ENCODE measurements around the gene KCNIP1.
A peak's percentile ranks its signal among the peaks of the same experiment; 100 is the strongest.

KCNIP1 gene

GRCh38 chr5:170622933-170623332 lies 119.1 kb downstream of the KCNIP1 start:
- FAIRE-seq = no peak

GRCh38 chr5:170623576-170624181 lies 119.9 kb downstream of the KCNIP1 start:
- FAIRE-seq = peak; percentile 79
- DNase-seq (ENCODE audit: insufficient read length, low spot score) = peak; percentile 54

More at GRCh38 chr5:170622933-170623332, 119.1 kb downstream of the KCNIP1 start:
- no peak for DNase-seq (ENCODE audit: insufficient read length, low spot score)

GRCh38 chr5:170625221-170626165 lies 121.7 kb downstream of the KCNIP1 start:
- no peak for DNase-seq (ENCODE audit: insufficient read length, low spot score)

GRCh38 chr5:170626507-170627150 lies 122.8 kb downstream of the KCNIP1 start:
- no peak for DNase-seq (ENCODE audit: insufficient read length, low spot score)
- FAIRE-seq = no peak

More at GRCh38 chr5:170625221-170626165, 121.7 kb downstream of the KCNIP1 start:
- FAIRE-seq = no peak

GRCh38 chr5:170627271-170627670 lies 123.5 kb downstream of the KCNIP1 start:
- FAIRE-seq (no peak), DNase-seq (ENCODE audit: insufficient read length, low spot score) (no peak)

- no peak for DNase-seq (ENCODE audit: insufficient read length, low spot score)
- no peak for FAIRE-seq
Observed at GRCh38 chr5:170628028-170628427, 124.2 kb downstream of the KCNIP1 start.

GRCh38 chr5:170628691-170629565 lies 125.1 kb downstream of the KCNIP1 start:
- no peak for FAIRE-seq
- DNase-seq (ENCODE audit: insufficient read length, low spot score) = no peak

GRCh38 chr5:170629566-170630175 lies 125.9 kb downstream of the KCNIP1 start:
- DNase-seq (ENCODE audit: insufficient read length, low spot score) (no peak), FAIRE-seq (no peak)

GRCh38 chr5:170630226-170630625 lies 126.4 kb downstream of the KCNIP1 start:
- DNase-seq (ENCODE audit: insufficient read length, low spot score) (no peak), FAIRE-seq (no peak)

- FAIRE-seq = no peak
- no peak for DNase-seq (ENCODE audit: insufficient read length, low spot score)
Observed at GRCh38 chr5:170630711-170631141, 126.9 kb downstream of the KCNIP1 start.

- FAIRE-seq (no peak), DNase-seq (ENCODE audit: insufficient read length, low spot score) (no peak)
Observed at GRCh38 chr5:170631466-170632195, 127.8 kb downstream of the KCNIP1 start.

- no peak for DNase-seq (ENCODE audit: insufficient read length, low spot score)
- FAIRE-seq = no peak
Observed at GRCh38 chr5:170632266-170632984, 128.6 kb downstream of the KCNIP1 start.

GRCh38 chr5:170632985-170633234 lies 129.1 kb downstream of the KCNIP1 start:
- DNase-seq (ENCODE audit: insufficient read length, low spot score) = peak; percentile 81
- no peak for FAIRE-seq

- DNase-seq (ENCODE audit: insufficient read length, low spot score) (peak; percentile 85), FAIRE-seq (peak; percentile 90)
Observed at GRCh38 chr5:170633235-170634081, 129.6 kb downstream of the KCNIP1 start.

GRCh38 chr5:170634256-170634990 lies 130.6 kb downstream of the KCNIP1 start:
- FAIRE-seq (no peak), DNase-seq (ENCODE audit: insufficient read length, low spot score) (no peak)

- DNase-seq (ENCODE audit: insufficient read length, low spot score) (no peak), FAIRE-seq (no peak)
Observed at GRCh38 chr5:170635706-170636105, 131.9 kb downstream of the KCNIP1 start.

GRCh38 chr5:170636206-170636605 lies 132.4 kb downstream of the KCNIP1 start:
- DNase-seq (ENCODE audit: insufficient read length, low spot score) (no peak), FAIRE-seq (no peak)
